Upper lobe of left lung (tissue), 4 donors: ENCODE data around the gene DYNC2I2.

Experiments
- EP300 ChIP-seq, 4 donors: sonication (generic); formaldehyde crosslinking; IDR thresholded peaks; one replicate each; pipeline ENCODE4 v1.5.1; 2017; ENCODE audit warnings: antibody characterized with exemption in 4 of 4, control low read depth in 2 of 4
- POLR2AphosphoS5 ChIP-seq, 2 donors: sonication (generic); formaldehyde crosslinking; IDR thresholded peaks; one replicate each; pipeline ENCODE4 v1.5.1; 2017; ENCODE audit warnings: antibody characterized with exemption in 2 of 2

DNA sequence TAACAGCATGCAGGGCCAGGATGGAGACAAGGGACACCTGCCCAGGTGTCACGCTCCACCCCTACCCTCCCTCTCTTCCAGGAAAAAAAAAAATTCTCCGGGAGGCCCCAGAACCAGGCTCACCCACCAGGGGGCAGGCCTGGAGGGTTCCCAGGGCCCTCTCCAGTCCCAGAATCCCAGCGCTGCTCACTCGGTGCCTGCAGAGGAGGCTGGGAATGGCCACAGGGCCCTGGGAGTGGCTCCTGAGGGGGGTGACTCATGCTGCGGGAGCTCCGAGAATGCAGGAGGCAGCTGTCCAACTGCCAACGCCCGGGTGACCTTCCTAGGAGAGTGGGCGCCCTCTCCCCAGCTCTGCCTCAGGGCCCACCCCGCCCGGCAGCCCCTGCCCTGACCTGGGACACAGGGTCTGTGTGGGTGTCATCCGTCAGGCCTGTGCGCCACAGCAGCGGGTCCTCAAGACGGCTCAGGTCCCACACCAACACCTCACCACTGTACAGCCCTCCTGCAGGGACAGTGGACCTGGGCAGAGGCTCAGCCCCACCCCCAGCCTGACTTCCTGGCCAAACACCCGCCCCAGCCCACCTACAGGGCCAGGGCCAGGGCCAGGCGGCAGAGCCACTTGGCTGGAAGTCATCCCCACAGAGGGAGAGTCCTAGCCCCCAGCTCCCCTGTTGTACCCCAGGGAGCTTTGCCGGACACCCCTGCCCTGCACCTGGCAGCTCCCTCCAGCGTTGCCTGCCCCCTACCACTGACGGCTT, 21.2 kb downstream of the DYNC2I2 start:
- peak in 2 of 4 donors; percentile 34 to 56 for TF ChIP-seq EP300 (IDR thresholded peaks at IDR 0.05)
- peak; percentile 50 to 63 for TF ChIP-seq POLR2AphosphoS5 (IDR thresholded peaks at IDR 0.05)
